DMS79 (cell line): ENCODE measurements around the gene ZNF532.
"Not testable (repeated sequence)": the region's sequence is repeated elsewhere in the genome, so short reads cannot be mapped to it uniquely, and the experiment has no call there.

Experiments used
- DNase-seq: peaks from one replicate; lab custom pipeline; 2025; lab: John Stamatoyannopoulos, UW

Gene ZNF532, protein sequence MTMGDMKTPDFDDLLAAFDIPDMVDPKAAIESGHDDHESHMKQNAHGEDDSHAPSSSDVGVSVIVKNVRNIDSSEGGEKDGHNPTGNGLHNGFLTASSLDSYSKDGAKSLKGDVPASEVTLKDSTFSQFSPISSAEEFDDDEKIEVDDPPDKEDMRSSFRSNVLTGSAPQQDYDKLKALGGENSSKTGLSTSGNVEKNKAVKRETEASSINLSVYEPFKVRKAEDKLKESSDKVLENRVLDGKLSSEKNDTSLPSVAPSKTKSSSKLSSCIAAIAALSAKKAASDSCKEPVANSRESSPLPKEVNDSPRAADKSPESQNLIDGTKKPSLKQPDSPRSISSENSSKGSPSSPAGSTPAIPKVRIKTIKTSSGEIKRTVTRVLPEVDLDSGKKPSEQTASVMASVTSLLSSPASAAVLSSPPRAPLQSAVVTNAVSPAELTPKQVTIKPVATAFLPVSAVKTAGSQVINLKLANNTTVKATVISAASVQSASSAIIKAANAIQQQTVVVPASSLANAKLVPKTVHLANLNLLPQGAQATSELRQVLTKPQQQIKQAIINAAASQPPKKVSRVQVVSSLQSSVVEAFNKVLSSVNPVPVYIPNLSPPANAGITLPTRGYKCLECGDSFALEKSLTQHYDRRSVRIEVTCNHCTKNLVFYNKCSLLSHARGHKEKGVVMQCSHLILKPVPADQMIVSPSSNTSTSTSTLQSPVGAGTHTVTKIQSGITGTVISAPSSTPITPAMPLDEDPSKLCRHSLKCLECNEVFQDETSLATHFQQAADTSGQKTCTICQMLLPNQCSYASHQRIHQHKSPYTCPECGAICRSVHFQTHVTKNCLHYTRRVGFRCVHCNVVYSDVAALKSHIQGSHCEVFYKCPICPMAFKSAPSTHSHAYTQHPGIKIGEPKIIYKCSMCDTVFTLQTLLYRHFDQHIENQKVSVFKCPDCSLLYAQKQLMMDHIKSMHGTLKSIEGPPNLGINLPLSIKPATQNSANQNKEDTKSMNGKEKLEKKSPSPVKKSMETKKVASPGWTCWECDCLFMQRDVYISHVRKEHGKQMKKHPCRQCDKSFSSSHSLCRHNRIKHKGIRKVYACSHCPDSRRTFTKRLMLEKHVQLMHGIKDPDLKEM (N-terminal part only)

DNA sequence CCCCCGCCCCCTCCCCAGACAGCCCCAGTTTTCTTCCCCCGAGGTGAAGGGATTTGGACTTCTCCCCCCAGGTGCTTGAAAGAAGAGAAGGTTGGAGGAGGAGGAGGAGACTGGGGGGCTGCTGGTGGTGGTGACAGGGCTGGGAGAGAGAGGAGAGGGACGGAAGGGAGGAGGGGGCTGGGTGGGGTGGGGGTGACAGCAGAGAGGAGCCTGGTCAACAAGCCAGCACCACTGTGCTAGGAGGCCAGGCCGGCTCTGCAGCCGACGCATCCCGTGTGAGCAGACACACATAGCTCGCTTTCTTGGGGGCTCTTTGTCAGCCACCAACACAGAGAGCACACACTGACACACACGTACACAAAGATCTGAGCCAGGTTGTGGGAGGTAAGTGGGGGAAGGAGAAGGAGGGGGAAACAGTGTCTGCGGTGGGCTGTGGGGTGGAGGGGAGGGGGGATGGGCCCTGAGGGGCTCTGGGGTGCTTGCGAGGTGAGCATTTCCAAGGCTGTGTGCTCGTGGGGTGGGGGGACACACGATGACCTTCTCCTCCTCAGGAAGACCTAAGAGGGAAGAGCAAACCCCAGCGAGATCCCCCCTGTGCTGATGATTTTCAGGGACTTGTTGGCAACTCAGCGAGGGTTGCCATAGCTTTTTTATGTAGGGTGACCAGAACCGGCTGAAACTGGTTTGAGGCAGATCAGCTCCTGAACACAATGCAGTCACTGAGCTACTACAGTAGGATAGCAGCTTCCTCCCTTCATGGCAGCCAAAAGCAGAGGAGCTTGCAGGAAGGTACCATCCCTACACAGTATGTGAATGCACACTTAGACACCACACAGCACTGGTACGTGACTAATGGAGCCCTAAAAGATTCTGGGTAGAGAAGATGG lies at the start of gene ZNF532:
Gene ZNF532 (plus strand): TSS at position 732 of the 887 bp plus-strand sequence. CDS start 53,411 bp downstream, outside the sequence.
- DNase-seq = peak; percentile 79

DNA sequence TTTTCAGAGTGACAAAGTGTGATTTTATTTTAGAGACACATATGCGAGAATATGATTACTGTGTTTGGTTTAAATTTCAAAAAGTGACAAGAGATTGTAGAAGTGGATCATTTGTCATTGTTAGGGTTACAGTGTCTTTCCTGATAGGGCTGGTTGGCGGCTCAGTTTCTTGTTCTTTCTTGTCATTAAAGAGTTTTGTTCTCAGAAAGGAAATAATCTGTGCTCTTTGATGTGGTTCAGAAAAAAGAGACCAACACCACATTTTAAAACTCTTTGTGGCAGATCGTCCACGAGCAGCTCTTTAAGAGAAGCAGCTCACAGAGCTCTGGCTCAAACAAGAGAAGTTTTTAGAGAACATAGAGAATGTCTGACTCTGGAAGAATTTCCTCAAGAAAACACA lies 45.6 kb upstream of the ZNF532 start:
- DNase-seq = no peak

DNA sequence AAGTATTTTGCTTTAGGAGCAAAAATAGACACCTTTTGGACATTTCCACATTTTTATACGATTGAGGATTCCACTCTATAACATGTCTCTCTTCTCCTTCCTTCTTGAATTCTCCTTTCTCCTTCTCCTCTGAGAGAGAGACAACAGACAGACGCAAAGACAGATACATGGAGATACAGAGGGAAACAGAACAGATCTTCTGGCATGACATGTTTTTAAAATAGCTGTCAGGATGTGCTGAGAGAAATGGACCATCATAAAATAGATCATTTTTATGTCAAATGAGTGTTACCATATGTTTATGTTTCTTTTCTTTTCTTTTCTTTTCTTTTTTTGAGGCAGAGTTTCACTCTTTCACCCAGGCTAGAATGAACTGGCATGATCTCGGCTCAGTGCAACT lies 44.4 kb upstream of the ZNF532 start:
- DNase-seq = no peak

DNA sequence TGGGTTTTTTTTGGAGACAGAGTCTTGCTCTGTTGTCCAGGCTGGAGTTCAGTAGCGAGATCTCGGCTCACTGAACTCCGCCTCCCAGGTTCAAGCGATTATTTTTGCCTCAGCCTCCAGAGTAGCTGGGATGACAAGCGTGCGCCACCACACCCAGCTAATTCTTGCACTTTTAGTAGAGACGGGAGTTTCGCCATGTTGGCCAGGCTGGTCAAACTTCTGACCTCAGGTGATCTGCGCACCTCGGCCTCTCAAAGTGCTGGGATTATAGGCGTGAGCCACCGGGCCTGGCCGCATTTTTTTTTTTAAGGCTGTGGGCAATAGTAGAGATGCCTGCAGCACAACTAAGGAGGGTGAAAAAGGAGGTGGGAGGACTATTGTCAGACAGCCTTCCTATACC lies 41.7 kb upstream of the ZNF532 start:
- no peak for DNase-seq

DNA sequence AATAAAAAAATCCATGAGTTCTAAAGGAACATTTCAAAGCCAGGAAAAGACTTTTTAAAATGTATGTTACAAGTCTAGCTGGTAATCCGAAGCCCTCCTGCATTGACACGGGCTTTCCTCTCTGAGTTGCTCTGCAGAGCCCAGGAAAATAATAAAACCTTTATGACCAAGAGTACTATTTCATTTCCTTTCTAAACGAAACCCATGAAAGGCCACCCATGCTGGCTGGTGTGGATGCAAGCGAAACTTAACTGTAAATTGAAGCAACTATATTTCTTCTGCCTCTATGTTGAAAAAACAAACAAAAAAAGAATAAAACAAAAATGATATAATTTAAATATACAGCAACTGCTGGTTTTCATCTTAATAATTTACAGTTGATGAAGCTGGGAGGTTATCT lies 41.3 kb upstream of the ZNF532 start:
- DNase-seq = no peak

DNA sequence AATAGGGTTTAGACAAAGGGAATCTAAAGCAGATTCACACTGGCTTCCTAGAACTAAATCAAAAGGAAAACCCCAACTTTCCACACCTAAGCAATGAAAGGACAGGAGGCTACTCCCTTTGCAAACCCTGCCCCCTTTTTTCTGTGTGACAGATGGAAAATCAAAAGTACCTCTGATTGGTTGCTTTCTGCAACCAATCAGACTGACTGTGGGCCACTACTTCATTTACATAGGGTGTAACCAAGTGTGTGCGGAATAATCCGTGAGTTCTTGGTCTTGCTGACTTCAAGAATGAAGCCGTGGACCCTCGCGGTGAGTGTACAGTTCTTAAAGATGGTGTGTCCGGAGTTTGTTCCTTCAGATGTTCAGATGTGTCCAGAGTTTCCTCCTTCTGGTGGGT lies 37.8 kb upstream of the ZNF532 start:
- DNase-seq = not testable (repeated sequence)

DNA sequence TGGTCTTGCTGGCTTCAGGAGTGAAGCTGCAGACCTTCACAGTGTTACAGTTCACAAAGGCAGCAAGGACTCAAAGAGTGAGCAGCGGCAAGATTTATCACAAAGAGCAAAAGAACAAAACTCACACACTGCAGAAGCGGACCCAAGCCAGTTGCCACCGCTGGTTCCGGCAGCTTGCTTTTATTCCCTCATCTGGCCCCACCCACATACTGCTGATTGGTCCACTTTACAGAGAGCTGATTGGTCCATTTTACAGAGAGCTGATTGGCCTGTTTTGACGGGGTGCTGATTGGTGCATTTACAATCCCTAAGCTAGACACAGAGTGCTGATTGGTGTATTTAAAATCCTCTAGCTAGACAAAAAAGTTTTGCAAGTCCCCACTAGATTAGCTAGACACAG lies 37.2 kb upstream of the ZNF532 start:
- DNase-seq = no peak

DNA sequence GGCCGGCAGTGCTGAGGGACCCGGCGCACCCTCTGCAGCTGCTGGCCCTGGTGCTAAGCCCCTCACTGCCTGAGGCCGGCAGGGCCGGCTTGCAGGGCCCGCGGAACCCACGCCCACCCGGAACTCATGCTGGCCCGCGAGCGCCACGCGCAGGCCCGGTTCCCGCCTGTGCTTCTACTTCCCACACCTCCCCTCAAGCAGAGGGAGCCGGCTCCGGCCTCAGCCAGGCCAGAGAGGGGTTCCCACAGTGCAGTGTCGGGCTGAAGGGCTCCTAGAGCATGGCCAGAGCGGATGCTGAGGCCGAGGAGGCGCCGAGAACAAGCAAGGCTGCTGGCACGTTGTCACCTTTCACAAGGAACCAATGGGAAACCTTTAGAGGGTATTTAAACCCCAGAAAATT lies 36.8 kb upstream of the ZNF532 start:
- no peak for DNase-seq

DNA sequence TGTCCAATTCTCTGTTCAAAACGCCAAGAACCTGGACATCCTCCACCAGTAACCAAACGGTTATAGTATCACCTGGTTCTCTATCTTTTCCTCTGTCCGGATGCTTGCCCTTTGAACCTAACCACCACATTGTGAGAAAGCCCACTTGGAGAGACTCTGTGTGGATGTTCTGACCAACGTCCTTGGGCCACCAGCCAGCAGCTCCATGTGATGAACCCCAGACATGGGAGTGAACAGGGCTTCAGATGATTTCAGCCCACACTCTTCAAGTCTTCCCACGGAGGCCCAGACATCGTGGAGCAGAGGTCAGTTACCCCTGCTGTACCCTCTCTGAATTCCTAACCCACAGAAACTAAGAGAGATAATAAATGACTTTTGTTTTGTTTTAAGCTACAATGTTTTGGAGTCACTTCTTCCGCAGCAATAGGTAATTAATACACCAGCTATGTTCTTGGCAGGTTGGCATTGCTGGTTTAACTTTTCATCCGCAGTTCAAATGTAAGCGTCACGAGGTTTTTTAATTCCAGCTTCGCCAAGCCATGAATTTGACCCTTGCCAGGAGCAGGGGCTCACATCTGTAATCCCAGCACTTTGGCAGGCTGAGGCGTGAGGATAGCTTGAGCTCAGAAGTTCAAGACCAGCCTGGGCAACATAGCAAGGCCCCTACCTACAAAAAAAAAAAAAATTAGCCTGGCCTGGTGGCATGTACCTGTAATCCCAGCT lies 36.1 kb upstream of the ZNF532 start:
- no peak for DNase-seq

DNA sequence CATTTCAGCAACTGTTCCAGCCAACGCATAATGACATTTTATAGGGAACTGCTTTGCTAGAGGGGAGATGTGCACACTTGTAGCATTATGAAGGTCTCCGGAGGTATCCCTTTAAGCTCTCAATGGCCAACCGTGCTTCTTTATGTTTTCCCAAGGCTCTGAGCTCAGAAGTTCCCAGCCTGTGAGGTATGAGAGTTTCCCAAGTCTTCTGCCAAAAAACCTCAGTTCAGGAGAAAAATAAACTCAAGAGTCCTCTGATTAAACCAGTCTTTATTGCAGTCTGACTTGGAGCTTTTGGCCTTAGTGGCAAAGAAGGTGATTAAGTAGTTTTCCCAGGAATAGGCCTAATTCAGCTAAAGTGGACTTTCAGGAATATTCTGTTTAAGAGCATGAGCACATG lies 35.4 kb upstream of the ZNF532 start:
- DNase-seq = no peak

DNA sequence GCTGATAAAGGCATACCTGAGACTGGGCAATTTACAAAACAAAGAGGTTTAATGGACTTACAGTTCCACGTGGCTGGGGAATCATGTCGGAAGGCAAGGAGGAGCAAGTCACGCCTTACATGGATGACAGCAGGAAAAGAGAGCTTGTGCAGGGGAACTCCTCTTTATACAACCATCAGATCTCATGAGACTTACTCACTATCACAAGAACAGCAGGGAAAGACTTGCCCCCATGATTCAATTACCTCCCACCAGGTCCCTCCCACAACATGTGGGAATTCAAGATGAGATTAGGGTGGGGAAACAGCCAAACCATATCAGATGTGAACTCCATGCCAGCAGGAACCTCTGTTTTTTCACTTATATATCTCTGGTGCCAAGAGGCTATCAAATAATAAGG lies 34.8 kb upstream of the ZNF532 start:
- not testable (repeated sequence) for DNase-seq

DNA sequence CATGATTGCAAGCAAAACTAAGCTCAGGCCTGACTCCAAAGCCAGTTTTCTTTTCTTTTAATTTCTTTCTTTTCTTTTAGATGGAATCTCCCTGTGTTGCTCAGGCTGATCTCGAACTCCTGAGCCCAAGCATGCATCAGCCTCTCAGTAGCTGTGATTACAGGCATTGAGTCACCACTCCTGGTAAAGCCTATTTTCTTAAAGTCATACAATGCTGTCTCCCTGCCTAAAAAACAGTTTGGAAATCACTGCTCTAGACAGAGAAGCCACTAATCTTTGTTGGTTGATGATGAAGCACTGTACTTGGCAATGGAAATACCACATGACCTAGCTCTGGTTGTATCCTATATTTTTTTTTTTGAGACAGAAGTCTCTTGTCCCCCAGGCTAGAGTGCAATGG lies 33.1 kb upstream of the ZNF532 start:
- DNase-seq = no peak

DNA sequence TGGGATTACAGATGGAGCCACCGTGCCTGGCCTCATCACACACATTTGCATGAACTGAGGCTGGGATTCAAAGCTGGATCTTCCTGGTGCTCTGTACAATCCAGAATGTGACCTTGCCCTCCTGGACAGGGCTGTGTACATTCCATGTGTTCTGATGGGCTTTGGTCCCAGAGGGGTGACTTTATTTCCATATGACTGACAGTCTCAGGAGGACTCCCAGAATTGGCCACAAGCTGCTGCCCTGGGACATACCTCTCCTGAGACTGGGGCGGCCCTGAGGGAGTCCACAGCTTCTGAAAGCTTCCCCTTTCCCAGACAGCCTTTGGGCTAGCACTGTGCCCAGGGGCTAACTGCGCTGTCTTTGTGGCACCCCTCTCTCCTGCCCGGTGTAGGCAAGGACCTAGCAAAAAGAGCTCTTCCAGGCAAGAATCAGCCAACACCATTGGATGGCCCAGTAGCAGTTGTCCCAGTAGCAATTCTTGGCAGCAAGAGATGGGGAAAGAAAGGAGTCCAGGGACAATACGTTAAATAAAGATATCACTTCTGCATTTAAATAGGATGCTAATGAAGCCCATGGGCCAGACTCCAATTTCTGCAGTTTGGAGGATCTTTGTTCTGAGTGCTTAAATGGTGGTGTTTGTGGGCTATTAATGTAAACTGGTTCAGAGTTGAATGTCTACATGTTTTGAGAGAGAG lies 26.4 kb upstream of the ZNF532 start:
- DNase-seq = no peak

DNA sequence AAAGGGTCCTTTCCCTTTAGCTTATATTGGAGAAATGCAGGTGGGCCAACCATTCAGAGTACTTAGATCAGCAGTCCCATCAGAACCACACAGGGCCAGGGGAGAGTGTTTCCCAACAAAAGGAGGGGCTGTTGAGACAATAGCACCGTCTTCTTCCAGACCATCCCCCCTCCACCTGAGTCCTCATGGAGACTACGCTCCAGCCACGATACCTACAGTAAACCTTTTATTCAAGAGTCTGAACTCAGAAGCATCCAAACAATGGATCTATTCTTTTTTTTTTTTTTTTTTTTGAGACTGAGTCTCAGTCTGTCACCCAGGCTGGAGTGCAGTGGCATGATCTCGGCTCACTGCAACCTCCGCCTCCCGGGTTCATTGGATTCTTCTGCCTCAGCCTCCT lies 25.7 kb upstream of the ZNF532 start:
- no peak for DNase-seq

DNA sequence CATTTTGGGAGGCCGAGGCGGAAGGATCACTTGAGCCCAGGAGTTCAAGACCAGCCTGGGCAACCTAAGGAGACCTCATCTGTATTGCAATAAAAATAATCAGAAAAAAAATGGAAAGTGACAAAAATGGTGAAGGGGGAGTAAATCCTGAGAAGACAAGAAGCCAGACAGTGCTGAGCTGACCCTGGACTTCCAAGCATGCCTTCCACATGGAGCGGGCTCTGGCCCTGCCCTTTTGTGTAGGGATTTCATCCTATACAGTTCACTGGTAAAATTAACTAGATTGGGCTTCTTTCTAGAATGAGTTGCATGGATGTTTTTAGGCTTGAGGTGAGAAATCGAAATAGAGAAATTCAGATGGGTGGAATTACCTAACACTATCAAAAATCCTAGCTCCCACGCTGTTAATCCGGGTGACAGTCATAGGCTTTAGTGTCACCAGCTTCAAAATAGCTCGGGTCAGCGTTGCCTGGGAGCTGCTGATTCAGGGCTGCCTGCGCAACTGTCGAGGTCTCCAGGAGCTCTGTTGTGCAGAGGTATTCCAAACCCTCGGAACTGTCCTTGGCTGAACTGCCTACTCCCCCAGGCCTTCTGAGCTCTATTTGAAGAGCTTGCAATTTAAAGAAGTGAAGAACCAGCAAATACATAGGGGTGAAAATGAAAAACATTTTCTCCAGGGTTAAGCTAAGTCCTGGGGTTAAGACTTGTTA lies 21.5 kb upstream of the ZNF532 start:
- DNase-seq = no peak

DNA sequence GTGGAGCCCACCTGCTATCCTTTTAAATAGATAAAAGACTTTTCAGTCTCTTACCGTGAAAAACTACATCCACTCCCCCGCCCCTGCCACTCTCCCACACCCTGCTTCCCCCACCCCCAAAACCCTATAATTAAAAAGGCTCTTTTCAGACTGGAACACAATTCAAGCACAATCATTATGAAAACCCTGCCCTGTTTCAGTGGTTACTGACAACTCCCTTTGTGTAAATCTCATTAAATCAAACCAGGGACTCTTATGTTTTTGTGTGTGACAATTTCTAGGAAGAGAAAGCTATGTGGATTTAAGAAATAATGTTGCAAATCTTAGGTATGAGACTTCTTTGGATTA lies 21.0 kb upstream of the ZNF532 start:
- no peak for DNase-seq

DNA sequence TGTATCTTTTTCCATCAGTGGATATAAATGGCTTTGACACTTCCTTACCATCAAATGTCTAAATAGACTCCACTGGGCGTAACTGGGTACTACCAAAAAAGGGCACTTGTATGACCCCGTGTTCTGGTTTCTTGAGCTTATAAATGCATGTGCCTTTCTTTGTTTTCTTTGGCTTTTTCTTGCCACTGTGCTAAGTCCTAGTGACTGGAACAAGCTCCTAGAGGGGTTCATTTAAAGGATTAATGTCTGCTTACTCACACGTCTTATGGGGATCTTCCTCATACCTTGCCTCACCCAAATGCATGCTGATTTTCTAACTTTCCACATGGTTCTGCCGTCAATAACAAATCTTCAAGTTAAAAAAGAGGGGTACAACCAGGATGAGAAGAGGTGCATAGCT lies 19.8 kb upstream of the ZNF532 start:
- no peak for DNase-seq

DNA sequence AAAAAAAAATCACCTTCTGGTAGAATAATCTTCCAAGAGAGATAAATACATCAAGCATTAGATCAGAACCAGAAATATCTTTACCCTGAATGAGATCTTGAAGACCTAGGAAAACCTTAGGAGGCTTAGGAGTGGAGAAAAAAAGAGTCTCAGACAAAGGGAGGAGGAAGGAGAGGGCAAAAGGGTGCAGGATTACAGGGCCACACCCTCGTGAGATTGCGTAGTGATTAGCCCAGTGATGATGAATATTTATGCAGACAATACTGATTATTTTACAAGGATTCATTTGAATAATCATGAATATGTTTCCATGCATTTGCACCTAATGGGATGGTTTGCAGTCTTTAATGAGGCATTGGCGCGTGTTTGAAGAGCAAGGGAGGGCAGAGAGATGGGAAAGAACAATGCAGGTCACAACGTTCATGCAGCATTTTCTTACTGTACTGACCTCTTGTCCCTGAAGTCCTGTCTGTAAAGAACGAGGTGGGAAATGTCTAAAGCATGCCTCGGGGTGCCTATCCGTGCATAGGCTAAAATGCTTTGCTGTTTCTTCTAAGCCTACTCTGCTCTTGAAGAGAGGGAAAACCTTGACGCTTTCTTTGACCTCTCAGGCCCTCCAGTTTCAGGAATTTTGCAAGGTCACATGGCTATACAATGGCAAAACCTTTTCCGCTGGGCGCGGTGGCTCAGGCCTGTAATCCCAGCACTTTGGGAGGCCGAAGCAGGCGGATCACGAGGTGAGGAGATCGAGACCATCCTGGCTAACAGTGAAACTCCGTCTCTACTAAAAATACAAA lies 18.6 kb upstream of the ZNF532 start:
- no peak for DNase-seq
